HL-60/S4 (cell line): Measurements from ENCODE around the gene RIOK1.

Experiments used
- in situ Hi-C: fragments of 300-500 bp; cut with MboI; formaldehyde crosslinking; loops from 2 replicates; pipeline ENCODE4 v1.14.3; 2022; ENCODE audit warnings: low sequenced_read_pairs

Gene RIOK1

DNA sequence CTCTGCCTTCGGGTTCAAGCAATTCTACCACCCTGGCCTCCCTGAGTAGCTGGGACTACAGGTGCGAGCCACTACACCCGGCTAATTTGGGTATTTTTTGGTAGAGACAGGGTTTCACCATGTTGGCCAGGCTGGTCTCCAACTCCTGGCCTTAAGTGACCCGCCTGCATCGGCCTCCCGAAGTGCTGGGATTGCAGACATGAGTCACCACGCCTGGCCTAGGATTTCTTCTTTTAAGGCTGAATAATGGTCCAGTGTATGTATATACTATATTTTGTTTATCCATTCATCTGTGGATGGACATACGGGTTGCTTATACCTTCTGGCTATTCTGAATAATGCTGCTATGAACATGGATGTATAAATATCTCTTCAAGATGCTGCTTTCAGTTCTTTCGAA is 17.1 kb downstream of the RIOK1 start:
- in situ Hi-C loops: no loop called here

DNA sequence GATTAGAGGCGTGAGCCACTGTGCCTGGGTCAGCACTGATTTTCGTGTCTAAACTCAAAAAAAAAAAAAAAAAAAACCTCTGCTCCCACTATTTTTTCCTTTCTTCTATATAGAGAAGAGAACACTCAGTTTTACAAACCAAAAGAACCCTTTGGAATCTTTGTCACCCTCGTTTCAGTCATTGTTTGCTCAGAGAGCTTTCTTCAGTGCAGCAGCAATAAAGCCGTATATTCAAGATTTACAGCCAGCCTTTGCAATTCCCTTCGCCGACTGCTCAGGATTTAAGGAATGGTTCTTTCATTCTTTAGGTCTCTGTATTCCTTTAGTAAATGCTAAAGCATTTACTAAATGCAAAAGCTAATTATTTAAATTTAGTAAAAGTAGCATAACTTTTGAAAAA is 20.1 kb downstream of the RIOK1 start:
- in situ Hi-C loops: no loop called here

DNA sequence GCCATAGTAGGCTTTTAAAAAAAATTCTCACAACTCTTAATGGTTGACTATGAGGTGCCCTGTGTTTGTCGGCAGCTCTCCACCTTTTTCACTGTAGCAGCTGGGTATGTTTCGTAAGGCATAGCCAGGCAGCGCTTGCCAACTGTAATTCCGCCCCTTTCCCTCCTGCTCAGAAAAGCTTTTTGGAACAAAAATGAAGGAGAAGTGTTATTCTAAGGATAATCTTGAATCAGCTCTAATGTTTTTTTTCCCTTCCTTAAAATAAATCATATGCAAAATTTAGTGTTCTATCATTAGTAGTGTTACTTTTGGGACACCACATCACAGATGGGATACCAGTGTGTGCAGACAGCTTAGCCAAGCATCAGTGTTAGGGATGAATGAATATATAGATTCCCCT is 21.2 kb downstream of the RIOK1 start:
- in situ Hi-C loops: no loop called here

DNA sequence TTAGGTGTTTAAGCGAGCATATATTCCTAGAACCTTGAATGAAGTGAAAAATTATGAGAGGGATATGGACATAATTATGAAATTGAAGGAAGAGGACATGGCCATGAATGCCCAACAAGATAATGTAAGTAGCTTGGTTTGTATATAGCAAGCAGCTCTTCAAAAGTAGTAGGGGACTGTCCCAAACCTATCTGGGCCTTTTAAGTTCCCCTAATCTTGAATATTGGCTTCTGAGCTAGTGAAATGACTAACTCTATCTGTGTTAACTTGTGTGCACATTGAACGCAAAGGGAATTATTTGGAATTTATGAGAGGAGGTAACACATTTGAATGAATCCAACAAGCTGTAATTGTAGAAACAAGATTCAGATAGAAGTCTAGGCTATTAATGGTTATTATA is 21.7 kb downstream of the RIOK1 start:
- in situ Hi-C loops: no loop called here

DNA sequence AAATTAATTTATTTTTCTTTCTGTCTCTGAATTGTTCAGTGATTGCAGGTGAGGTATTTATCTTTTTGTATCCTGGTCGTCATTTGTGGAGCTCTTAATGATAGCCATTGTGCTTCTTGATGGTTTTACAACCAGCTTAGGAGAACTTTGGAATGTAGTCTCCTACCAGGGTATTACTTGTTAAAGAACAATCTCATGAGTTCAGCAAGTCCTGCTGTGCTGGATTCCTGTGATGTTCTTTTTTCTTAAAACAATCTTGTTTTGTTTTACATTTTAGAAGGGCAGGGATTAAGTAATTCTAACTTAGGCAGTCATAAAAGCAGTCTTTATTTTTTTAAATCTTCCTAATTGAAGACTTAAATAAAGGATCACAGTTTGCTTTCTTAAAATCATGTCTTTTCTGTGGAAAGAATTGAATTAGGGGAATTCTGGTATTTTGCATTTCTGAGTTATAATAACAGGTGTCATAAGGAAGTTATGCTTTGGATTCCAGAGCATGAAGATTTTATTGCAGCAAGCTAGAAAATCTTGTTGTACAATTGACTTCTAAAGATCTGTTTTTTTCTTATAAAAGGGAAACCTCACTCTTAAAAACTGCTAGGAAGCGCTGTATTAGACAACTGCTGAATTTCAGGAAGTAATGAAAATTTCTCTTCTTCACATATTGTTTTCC is 23.7 kb downstream of the RIOK1 start:
- in situ Hi-C loops: no loop called here

DNA sequence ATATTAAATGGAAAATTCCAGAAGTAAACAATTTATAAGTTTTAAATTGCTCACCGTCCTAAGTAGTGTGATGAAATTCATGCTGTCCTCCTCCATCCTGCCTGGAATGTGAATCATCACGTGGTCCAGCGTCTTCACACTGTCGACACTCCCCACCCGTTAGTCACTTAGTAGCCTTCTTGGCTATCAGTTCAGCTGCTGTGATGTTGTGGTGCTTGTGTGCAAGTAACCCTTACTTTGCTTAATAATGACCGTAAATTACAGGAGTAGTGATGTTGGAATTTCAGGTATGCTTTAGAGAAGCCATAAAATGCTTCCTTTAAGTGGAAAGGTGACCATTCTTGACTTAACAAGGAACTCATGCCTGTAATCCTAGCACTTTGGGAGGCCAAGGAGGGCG is 25.2 kb downstream of the RIOK1 start:
- in situ Hi-C loops: no loop called here

DNA sequence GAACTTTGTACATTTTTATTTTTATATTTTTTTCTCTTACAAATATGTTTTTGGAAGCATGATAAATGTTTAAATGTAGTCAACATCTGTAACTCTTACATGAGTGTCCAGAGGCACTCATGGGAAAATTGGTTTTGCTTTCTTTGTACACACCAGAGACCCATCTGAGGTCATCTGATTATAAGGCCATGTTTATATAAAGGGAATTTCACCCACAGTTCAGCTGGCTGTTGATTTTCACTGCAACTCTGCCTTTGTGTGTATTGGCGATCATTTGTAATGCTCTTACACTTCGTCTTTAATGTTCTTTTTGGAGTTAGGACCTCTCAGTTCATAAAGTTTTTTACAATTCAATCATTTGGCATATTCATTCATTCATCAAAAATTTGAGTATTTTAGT is 28.1 kb downstream of the RIOK1 start:
- in situ Hi-C loops: no loop called here

DNA sequence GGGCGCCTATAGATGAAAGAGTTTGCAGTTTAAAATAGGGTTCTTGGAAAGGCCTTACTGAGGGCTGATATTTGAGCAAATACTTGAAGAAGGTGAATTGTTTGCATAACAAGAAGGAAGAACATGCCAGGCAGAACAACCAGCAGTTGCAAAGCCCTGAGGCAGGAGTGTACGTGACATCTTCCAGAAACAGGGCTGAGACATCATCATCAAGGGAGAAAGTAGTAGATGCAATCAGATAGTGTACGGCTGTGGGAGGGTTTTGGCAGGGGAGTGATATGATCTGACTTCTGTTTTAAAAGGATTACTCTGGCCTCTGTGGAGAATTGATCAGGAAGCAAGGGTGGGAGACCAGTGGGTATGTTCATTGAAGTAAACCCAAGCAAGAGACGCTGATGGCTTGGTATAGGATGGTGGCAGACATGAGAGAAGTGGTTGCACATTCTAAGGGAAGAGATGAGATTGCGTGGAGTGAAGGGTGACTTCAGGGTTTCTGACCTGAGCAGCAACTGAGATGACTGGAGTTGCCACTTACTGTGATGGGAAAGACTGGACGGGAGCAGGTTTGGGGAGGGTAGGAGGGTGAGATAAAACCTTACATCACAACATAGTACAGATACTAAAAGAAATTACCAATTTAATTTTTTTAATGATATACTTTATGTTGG is 28.8 kb downstream of the RIOK1 start:
- in situ Hi-C loops: no loop called here

DNA sequence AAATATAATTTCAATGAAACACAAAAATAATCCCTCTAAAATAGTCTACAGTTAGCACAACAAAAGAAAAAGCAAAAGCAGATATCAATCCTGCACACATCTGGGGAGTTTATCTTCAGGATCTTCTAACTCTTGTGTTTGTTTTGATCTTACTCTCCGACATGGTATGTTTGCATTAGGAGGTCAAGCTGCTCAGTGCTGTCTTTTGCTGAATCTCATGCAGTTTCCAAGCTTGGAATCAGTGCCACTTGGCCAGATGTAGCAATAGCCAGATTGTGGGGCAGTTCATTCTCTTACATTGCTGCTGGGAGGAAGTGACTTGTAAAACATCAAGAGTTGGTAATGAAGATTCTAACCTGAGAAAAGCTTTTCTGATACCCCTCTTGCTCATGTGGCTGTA is 29.5 kb downstream of the RIOK1 start:
- in situ Hi-C loops: no loop called here

DNA sequence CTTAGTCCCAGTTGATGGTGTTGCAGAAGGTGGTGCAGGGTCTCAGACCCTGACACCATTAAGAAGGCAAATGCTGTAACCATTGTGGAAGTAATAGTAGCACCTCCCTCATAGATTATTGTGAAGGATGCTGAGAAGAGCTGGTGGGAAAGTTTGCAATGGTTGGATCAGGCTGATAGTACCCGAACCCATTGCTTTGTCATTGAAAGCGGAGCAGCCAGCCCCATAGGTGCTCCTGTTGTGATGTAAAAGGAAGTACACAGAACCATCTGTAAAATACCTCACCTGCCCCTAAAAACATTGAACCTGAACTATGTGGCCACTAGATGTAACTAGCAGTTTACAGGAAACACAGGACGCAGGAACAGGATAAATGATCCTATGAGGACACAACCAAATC is 31.5 kb downstream of the RIOK1 start:
- in situ Hi-C loops: loop anchor here (10.0 kb wide), 1 partner anchor 194 kb away; no protein-coding TSS in a partner anchor

DNA sequence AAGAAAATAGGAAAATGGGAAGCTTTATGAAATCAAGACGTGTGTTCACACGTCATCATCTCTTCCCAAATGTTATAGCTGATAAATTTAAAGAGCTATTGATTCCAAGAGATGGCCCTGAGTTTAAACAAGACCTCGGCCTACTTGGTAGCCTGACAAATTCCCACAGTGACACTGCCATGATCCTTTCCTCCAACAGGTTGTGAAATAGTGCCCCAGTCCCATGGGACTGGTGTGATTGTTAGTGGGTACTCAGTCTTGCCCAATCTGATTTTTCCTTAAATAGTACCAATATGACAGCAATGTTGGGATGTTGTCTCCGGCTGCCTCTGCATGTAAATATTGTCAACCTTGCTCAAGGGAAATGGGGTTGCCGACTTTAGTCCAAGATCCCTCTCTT is 34.5 kb downstream of the RIOK1 start:
- in situ Hi-C loops: loop anchor here (10.0 kb wide), 1 partner anchor 191 kb away; no protein-coding TSS in a partner anchor

DNA sequence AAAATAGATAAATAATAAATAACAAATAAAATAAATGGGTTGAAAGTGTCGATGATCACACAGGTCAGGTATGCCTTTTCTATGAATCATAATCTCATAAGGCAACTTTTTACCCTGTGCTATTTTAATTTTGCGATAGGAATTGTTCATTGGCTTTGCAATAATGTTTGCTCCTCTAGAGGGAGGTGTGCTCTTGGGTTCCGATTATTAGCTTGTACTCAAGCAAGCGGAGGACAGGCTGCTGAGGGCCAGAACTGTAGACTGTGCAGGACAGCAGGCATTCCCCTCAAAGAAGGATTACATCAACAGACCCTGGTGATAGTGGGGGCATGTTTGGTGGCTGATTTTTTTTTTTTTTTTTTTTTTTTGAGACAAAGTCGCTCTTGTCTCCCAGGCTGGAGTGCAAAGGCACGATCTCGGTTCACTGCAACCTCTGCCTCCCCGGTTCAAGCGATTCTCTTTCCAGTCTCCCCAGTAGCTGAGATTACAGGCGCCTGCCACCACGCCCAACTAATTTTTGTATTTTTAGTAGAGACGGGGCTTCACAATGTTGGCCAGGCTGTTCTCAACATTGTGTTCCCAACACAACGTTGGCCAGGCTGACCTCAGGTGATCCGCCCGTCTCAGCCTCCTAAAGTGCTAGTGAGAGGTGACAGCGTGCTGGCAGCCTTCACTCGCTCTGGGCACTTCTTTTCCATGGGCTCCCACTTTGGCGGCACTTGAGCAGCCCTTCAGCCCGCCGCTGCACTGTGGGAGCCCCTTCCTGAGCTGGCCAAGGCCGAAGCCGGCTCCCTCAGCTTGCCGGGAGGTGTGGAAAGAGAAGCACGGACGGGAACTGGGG is 35.6 kb downstream of the RIOK1 start:
- in situ Hi-C loops: loop anchor here (10.0 kb wide), 1 partner anchor 190 kb away; no protein-coding TSS in a partner anchor

DNA sequence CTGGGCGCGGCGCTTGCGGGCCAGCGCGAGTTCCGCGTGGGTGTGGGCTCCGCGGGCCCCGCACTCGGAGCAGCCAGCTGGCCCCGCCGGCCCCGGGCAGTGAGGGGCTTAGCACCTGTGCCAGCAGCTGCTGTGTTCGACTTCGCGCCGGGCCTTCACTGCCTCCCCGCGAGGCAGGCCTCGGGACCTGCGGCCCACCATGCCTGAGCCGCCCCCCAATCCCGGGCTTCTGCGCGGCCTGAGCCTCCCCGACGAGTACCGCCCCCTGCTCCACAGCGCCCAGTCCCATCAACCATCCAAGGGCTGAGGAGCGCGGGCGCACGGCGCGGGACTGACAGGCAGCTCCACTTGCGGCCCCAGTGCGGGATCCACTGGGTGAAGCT is 36.2 kb downstream of the RIOK1 start:
- in situ Hi-C loops: loop anchor here (10.0 kb wide), 1 partner anchor 189 kb away; no protein-coding TSS in a partner anchor

DNA sequence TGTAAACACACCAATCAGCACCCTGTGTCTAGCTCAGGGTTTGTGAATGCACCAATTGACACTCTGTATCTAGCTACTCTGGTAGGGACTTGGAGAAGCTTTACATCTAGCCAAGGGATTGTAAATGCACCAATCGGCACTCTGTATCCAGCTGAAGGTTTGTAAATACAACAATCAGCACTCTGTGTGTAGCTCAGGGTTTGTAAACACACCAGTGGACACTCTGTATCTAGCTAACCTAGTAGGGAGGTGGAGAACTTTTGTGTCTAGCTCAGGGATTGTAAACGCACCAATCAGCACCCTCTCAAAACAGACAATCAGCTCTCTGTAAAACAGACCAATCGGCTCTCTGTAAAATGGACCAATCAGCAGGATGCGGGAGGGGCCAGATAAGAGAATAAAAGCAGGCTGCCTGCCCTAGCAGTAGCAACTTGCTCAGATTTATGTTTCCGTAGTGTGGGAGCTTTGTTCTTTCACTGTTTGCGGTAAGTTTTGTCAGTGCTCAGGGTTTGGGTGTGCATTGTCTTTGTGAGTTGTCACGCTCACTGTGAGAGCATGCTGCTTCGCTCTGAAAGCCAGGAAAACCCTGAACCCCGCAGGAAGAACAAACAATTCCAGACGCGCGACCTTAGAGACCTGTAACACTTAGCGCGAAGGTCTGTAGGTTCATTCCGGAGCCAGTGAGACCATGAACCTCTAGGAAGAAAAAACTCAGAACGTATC is 37.0 kb downstream of the RIOK1 start:
- in situ Hi-C loops: loop anchor here (10.0 kb wide), 1 partner anchor 188 kb away; no protein-coding TSS in a partner anchor

DNA sequence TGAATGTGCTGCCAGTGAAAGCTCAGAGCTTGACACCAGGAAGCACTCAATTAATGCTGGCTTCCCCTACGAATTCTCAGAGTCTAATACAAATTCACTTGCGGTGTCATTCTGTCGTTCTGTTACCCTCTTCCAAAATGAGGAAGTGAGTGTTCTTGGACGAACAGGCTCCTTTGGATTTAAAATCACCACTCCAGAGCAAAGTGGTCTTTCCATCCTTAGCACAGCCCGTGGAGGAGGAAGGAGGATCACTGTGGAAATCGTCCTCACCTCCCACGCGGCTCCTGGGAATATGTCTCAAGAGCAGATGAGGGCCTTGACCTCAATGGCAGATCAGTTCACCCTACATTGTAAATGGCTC is 41.7 kb downstream of the RIOK1 start:
- in situ Hi-C loops: no loop called here

DNA sequence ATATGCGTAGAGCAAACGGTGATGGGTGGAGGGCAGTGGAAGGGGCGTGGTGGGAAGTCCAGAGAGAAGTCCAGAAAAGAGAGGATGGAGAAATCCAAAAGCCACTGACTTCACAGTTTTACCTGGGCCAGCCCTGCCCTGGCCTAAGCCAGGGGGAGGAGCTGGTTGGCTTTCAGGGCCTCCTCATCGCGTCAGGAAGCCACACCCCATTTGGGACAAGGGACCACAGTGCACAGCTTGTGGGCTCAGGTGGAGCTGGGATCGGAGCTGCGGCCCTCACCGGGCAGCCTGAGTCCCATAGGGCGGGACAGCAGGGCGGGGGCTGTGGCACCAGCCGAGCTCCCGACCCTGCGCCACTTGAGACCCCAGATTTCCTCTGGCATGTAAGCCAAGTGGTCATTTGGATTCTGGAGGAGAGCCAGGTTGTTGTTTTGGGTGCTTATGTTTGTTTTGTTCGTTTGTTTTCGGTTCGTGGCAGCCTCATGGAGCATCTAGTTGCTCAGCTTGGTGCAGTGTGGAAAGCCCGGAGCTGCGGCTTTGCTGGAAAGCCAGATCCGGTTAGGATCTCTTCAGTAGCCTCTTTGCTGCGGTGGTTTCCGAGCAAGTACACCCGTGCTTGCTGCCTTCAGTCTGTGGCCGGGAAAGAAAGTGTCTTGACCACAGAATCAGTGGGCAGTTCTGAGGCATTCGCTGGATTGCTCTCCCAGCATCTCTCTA is 42.2 kb downstream of the RIOK1 start:
- in situ Hi-C loops: no loop called here

DNA sequence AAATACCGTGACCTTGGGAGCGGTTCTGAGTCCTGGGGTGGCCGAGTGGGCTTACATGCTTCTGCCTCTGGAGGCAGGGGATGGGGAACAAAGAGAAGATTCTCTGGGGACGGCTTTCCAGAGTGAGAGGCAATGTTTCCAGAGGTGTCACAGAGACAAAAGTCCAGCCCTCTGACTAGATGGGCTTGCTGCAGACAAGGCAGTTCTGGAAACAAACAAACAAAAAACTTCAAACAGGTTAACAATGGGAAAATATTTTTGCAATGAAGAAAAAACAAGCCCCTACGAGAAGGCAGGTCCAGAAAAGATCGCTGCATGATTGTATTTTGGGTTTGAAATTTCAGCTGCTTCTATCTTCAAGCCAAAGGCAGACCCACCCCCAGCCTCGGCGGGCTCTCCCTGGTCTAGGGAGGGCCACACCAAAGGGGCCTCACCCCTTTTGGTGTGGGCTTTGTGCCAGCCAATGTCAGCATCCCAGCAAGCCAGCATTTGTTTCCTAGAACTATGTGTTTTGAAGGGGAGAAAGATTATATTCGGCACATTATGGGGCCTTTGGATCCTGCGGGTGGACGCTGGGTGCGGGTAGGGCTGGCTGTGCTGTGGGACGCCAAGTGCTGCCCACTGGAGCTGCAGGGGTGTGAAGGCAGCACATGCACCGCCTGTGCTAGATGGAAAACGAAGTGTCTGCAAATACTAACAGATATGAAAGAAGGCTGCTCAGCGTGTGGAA is 42.9 kb downstream of the RIOK1 start:
- in situ Hi-C loops: no loop called here

DNA sequence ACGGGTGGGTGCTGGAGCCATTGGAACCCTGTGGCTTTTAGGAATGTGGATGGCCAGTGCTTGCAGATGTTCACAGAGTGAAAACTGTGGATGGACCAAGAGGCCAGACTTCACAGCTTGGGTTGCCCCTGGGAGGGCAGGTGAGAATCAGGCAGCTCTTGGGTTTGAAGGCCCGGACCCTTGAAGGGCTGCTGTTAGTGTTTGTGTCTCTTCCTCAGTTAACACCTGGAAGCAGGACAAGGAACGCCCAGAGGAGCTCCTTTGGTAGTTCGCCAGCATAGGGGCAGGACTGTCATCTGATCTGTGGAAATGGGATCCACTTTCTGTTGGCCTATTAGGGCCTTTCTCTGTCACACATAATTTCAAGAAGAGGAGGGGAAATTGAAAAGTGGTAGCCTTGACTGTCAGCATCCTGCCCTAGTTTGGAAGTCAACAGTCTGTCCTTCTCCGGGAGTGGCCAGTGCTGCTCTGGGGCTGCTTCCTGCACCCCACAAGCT is 43.6 kb downstream of the RIOK1 start:
- in situ Hi-C loops: no loop called here

DNA sequence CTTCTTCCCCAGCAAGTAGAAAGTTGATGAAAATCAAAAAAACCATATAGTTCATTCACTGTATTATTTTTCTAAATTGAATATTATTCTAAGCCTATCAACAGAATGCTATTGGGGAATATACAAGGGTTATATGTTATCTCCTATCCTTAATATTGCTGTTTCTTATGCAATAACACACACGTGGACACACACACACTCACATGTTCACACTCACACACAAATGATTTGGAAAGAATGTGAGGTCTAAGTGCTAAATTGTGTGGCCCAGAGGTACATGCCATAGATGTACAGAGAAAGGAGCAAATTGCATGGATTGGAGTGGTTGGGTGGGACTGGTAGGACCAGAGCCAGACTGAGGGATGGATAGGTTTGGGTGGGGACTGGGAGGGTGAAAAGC is 45.1 kb downstream of the RIOK1 start:
- in situ Hi-C loops: no loop called here

DNA sequence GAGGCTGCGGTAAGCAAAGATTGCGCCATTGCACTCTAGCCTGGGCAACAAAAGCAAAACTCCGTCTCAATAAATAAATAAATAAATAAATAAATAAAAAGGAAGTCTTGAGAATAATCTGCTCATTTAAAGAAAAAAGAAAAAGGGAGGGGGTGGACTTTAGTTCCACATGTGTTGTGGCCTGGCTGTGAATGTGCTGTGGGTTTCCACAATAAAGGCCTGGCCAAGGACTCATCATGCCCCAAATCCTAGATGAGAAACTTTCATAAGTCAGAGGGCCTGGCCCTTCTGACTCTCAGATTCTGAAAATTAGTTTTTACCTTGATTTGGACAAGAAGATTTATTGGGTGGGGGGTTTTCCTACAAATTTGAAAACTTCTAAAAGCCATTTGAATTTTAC is 48.4 kb downstream of the RIOK1 start:
- in situ Hi-C loops: no loop called here
